ENCODE measurements around the gene RIBC1.

DNA sequence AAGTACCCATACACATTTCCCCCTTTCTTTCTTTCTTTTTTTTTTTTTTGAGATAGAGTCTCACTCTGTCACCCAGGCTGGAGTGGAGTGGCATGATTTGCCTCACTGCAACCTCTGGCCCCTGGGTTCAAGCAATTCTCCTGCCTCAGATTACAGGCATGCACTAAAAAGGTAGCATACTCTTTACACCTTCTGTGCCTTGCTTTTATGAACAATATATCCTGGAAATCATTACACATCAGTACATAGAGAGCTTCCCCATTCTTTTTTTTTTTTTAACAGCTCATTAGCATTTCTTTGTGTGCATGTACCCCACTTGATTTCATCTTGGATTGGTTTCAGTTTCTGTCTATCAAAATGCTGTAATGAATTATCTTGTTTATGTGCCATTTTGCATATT is 30.1 kb downstream of the RIBC1 start:
- TF ChIP-seq, protein P1, sequence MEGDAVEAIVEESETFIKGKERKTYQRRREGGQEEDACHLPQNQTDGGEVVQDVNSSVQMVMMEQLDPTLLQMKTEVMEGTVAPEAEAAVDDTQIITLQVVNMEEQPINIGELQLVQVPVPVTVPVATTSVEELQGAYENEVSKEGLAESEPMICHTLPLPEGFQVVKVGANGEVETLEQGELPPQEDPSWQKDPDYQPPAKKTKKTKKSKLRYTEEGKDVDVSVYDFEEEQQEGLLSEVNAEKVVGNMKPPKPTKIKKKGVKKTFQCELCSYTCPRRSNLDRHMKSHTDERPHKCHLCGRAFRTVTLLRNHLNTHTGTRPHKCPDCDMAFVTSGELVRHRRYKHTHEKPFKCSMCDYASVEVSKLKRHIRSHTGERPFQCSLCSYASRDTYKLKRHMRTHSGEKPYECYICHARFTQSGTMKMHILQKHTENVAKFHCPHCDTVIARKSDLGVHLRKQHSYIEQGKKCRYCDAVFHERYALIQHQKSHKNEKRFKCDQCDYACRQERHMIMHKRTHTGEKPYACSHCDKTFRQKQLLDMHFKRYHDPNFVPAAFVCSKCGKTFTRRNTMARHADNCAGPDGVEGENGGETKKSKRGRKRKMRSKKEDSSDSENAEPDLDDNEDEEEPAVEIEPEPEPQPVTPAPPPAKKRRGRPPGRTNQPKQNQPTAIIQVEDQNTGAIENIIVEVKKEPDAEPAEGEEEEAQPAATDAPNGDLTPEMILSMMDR (IDR thresholded peaks at IDR 0.05) = no peak
- TF ChIP-seq POLR2A (IDR thresholded peaks at IDR 0.05) = no peak
